Mesenchymal stem cell (in vitro differentiated cells and primary cell): Measurements from ENCODE around the gene EVC.

Source experiments
- DNase-seq: peaks from one replicate; pipeline ENCODE4 v3.0.0-alpha.2; 2013
- H2AFZ ChIP-seq: one replicate; pipeline ENCODE4 v1.6.1; 2013; ENCODE audit warnings: low read depth, mild to moderate bottlenecking, control low read depth, inconsistent platforms, low read length, moderate library complexity
- H2AK5ac ChIP-seq: 2 replicates; pipeline ENCODE4 v1.6.1; 2013; ENCODE audit warnings: low read length, moderate library complexity, mild to moderate bottlenecking, inconsistent platforms; ENCODE audit not compliant: severe bottlenecking
- H2BK120ac ChIP-seq: one replicate; pipeline ENCODE4 v1.6.1; 2013; ENCODE audit warnings: low read depth, mild to moderate bottlenecking, inconsistent platforms, low read length, moderate library complexity
- H2BK12ac ChIP-seq, 2 experiments: one replicate each; pipeline ENCODE4 v1.6.1; 2013; ENCODE audit warnings: inconsistent platforms in 2 of 2, low read length in 2 of 2, mild to moderate bottlenecking in 2 of 2, moderate library complexity in 2 of 2, control low read depth in 1 of 2
- H2BK15ac ChIP-seq: one replicate; pipeline ENCODE4 v1.6.1; 2013; ENCODE audit warnings: mild to moderate bottlenecking, low read depth, inconsistent platforms; ENCODE audit not compliant: poor library complexity, severe bottlenecking
- H2BK5ac ChIP-seq: 2 replicates; pipeline ENCODE4 v1.6.1; 2013; ENCODE audit warnings: low read depth, mild to moderate bottlenecking, low read length, control low read depth, inconsistent platforms; ENCODE audit not compliant: poor library complexity, severe bottlenecking
- H3K14ac ChIP-seq, 2 experiments: one replicate each; pipeline ENCODE4 v1.6.1; 2013; ENCODE audit warnings: inconsistent platforms in 2 of 2, low read length in 2 of 2, control low read depth in 1 of 2, mild to moderate bottlenecking in 1 of 2, moderate library complexity in 1 of 2
- H3K18ac ChIP-seq, 2 experiments: one replicate each; pipeline ENCODE4 v1.6.1; 2013; ENCODE audit warnings: inconsistent platforms in 2 of 2, low read length in 2 of 2, control low read depth in 1 of 2, low read depth in 1 of 2, mild to moderate bottlenecking in 1 of 2
- H3K23ac ChIP-seq, 2 experiments: one replicate each; pipeline ENCODE4 v1.6.1; 2013; ENCODE audit warnings: inconsistent platforms in 2 of 2, low read length in 2 of 2, mild to moderate bottlenecking in 2 of 2, moderate library complexity in 2 of 2, control low read depth in 1 of 2
- H3K27ac ChIP-seq: 2 replicates; pipeline ENCODE4 v1.5.1; 2013; ENCODE audit warnings: mild to moderate bottlenecking, moderate library complexity, low read length, control low read depth, inconsistent platforms; ENCODE audit not compliant: poor library complexity, severe bottlenecking
- H3K27me3 ChIP-seq, 2 experiments: 2 replicates each; pipeline versions ENCODE4 v1.6.1 to v1.7.0; 2013; ENCODE audit warnings: low read length in 2 of 2, mild to moderate bottlenecking in 2 of 2, moderate library complexity in 2 of 2, control low read depth in 1 of 2, inconsistent platforms in 1 of 2; ENCODE audit not compliant: control insufficient read depth in 1 of 2, insufficient read depth in 1 of 2
- H3K36me3 ChIP-seq, 2 experiments: 2 replicates each; pipeline versions ENCODE4 v1.6.1 to v1.7.0; 2013; ENCODE audit warnings: low read length in 2 of 2, control low read depth in 1 of 2, inconsistent platforms in 1 of 2, low read depth in 1 of 2, mild to moderate bottlenecking in 1 of 2; ENCODE audit not compliant: insufficient read depth in 2 of 2, control insufficient read depth in 1 of 2
- H3K4ac ChIP-seq, 2 experiments: one replicate each; pipeline ENCODE4 v1.6.1; 2013; ENCODE audit warnings: inconsistent platforms in 2 of 2, low read length in 2 of 2, mild to moderate bottlenecking in 2 of 2, moderate library complexity in 2 of 2, control low read depth in 1 of 2, low read depth in 1 of 2
- H3K4me1 ChIP-seq: 2 replicates; pipeline ENCODE4 v1.6.1; 2013; ENCODE audit warnings: low read depth, low read length, control low read depth; ENCODE audit not compliant: control insufficient read depth, insufficient read depth
- H3K4me2 ChIP-seq: 2 replicates; pipeline ENCODE4 v1.6.1; 2013; ENCODE audit warnings: low read length, mild to moderate bottlenecking, inconsistent platforms; ENCODE audit not compliant: poor library complexity, severe bottlenecking
- H3K4me3 ChIP-seq, 2 experiments: 2 replicates each; pipeline versions ENCODE4 v1.5.1 to v1.7.0; 2013; ENCODE audit warnings: low read length in 2 of 2, mild to moderate bottlenecking in 2 of 2, control low read depth in 1 of 2, low read depth in 1 of 2; ENCODE audit not compliant: insufficient read depth in 1 of 2
- H3K79me1 ChIP-seq: replicated peaks from 2 replicates; pipeline ENCODE4 v1.6.1; 2013; ENCODE audit warnings: mild to moderate bottlenecking, control low read depth, low read length, inconsistent platforms; ENCODE audit not compliant: poor library complexity, severe bottlenecking
- H3K9ac ChIP-seq: 2 replicates; pipeline ENCODE4 v1.7.0; 2013; ENCODE audit warnings: mild to moderate bottlenecking, low read length, moderate library complexity
- H3K9me3 ChIP-seq: 2 replicates; pipeline ENCODE4 v1.7.0; 2013; ENCODE audit warnings: mild to moderate bottlenecking, low read length; ENCODE audit not compliant: control insufficient read depth
- H4K8ac ChIP-seq: one replicate; pipeline ENCODE4 v1.6.1; 2013; ENCODE audit warnings: inconsistent platforms, mild to moderate bottlenecking, low read length, moderate library complexity
- H4K91ac ChIP-seq: one replicate; pipeline ENCODE4 v1.6.1; 2013; ENCODE audit warnings: mild to moderate bottlenecking, low read length, inconsistent platforms
- WGBS: methylation state at CpG from one replicate; pipeline ENCODE4 v1.1.7; 2013; ENCODE audit warnings: mixed read lengths; 5-methylcytosine and 5-hydroxymethylcytosine counted together

Gene EVC

GRCh38 chr4:5746250-5746649 lies 35.2 kb downstream of the EVC start:
- no peak overlapping the region for H3K23ac ChIP-seq
- H3K27ac ChIP-seq = no peak overlapping the region
- H2AFZ ChIP-seq = no peak overlapping the region
- H4K91ac ChIP-seq = no peak overlapping the region
- no peak overlapping the region for H2AK5ac ChIP-seq
- peaks cover 20% of the 10 kb centered on the region for H3K4me1 ChIP-seq
- no peak for DNase-seq
- H2BK5ac ChIP-seq = no peak overlapping the region
- H3K9ac ChIP-seq = no peak overlapping the region
- no peak overlapping the region for H3K4me3 ChIP-seq
- H2BK12ac ChIP-seq = no peak overlapping the region
- no peak overlapping the region for H3K18ac ChIP-seq
- no peak overlapping the region for H4K8ac ChIP-seq
- H3K79me1 ChIP-seq = peaks cover 8% of the 10 kb centered on the region
- WGBS = 98% methylated on average over 5 of the region's 5 CpGs
- no peak overlapping the region for H3K4me2 ChIP-seq
- H2BK120ac ChIP-seq = no peak overlapping the region
- no peaks in the 10 kb centered on the region for H3K27me3 ChIP-seq
- peaks cover 51 to 83% of the 10 kb centered on the region in 2 experiments for H3K36me3 ChIP-seq
- H3K4ac ChIP-seq = no peak overlapping the region
- H3K9me3 ChIP-seq = no peaks in the 10 kb centered on the region
- H2BK15ac ChIP-seq = no peak overlapping the region
- H3K14ac ChIP-seq = no peak overlapping the region

DNA sequence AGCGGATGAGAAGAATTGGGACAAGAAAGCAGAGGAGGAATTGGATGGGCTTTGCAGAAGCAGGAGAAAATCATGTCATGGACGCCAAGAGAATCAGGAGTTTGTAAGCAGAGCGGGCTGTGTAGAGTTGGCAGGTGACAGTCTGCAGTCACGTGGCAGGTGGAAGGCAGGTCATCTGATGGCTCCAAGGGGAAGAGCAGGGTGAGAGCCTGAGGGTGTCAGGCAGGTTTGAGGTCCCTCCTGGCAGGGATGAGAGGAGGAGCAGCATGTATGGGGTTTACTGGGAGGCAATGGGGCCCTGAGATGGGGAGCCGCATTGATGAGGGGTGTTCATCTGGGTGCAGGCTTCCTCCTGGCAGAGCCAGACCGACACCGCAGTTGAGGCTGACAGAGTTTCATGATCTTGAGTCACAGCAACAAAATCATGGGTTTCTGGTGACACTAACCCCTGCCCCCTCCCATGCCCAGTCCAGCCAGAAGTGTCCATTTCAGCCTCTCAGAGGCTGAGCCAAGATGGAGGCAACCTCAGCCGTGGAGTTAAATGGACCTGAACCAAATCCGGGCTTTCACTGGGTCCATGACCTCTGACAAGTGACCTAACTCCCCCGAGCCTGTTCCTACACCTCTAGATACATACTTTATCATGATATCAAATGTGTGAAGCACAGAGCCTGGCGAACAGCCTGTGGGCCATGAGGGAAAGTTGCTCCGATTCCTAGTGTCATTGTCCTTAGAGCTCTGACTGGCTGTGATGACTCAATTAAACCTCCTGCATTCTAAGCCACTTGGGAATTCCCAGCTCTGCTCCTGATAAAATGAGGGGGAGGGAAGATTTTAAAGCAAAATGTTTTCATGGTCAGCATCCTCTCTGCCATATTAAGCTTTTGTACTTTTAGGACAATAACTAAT lies 36.1 kb downstream of the EVC start:
- WGBS = 91% methylated on average over 12 of the region's 12 CpGs
- Histone ChIP-seq H3K79me1 (peaks cover 11% of the 10 kb centered on the region), H4K8ac (no peak overlapping the region), H3K36me3 (peaks cover 57 to 79% of the 10 kb centered on the region in 2 experiments), H3K4me1 (peaks cover 28% of the 10 kb centered on the region), H2BK120ac (no peak overlapping the region), H3K4ac (no peak overlapping the region), H3K27ac (peak overlapping the region; percentile 6), H3K14ac (peak overlapping the region in 1 of 2 experiments; percentile 55), H4K91ac (no peak overlapping the region), H2BK15ac (no peak overlapping the region), H2BK12ac (peak overlapping the region; percentile 18 to 73), H3K9ac (peak overlapping the region; percentile 71), H3K18ac (peak overlapping the region; percentile 29 to 87), H2BK5ac (no peak overlapping the region), H2AFZ (no peak overlapping the region), H3K23ac (no peak overlapping the region), H3K9me3 (no peaks in the 10 kb centered on the region), H2AK5ac (peak overlapping the region; percentile 28), H3K4me3 (peak overlapping the region in 1 of 2 experiments; percentile 9), H3K27me3 (no peaks in the 10 kb centered on the region), H3K4me2 (no peak overlapping the region)
- peak; percentile 83 for DNase-seq

- Histone ChIP-seq H3K9ac (peak overlapping the region; percentile 71), H2BK120ac (no peak overlapping the region), H2AK5ac (no peak overlapping the region), H4K91ac (no peak overlapping the region), H3K4me2 (no peak overlapping the region), H3K36me3 (peaks cover 55 to 71% of the 10 kb centered on the region in 2 experiments), H2BK12ac (no peak overlapping the region), H3K4me1 (peaks cover 36% of the 10 kb centered on the region), H2BK15ac (no peak overlapping the region), H3K23ac (no peak overlapping the region), H3K14ac (no peak overlapping the region), H2AFZ (no peak overlapping the region), H3K9me3 (no peaks in the 10 kb centered on the region), H3K4me3 (peak overlapping the region in 1 of 2 experiments; percentile 9), H3K18ac (peak overlapping the region in 1 of 2 experiments; percentile 16), H2BK5ac (no peak overlapping the region), H4K8ac (no peak overlapping the region), H3K79me1 (peaks cover 11% of the 10 kb centered on the region), H3K4ac (no peak overlapping the region), H3K27ac (peak overlapping the region; percentile 74), H3K27me3 (no peaks in the 10 kb centered on the region)
- peak; percentile 90 for DNase-seq
- 58% methylated on average over 11 of the region's 11 CpGs for WGBS
Observed at GRCh38 chr4:5747738-5748375, 36.9 kb downstream of the EVC start.

- peak overlapping the region; percentile 61 for H2AK5ac ChIP-seq
- H3K79me1 ChIP-seq = peaks cover 12% of the 10 kb centered on the region
- peak overlapping the region in 1 of 2 experiments; percentile 65 for H2BK12ac ChIP-seq
- no peak for DNase-seq
- peaks cover 52% of the 10 kb centered on the region for H3K4me1 ChIP-seq
- no peak overlapping the region for H3K9ac ChIP-seq
- H2BK15ac ChIP-seq = no peak overlapping the region
- H4K8ac ChIP-seq = no peak overlapping the region
- no peak overlapping the region for H3K14ac ChIP-seq
- peak overlapping the region in 1 of 2 experiments; percentile 1 for H3K4ac ChIP-seq
- H3K4me3 ChIP-seq = no peak overlapping the region
- no peaks in the 10 kb centered on the region for H3K9me3 ChIP-seq
- peak overlapping the region; percentile 41 for H3K27ac ChIP-seq
- H2AFZ ChIP-seq = no peak overlapping the region
- peak overlapping the region; percentile 8 for H4K91ac ChIP-seq
- no peak overlapping the region for H2BK5ac ChIP-seq
- peaks cover 58 to 71% of the 10 kb centered on the region in 2 experiments for H3K36me3 ChIP-seq
- no peaks in the 10 kb centered on the region for H3K27me3 ChIP-seq
- no peak overlapping the region for H2BK120ac ChIP-seq
- H3K4me2 ChIP-seq = no peak overlapping the region
- WGBS = 90% methylated on average over 9 of the region's 9 CpGs
- H3K18ac ChIP-seq = peak overlapping the region in 1 of 2 experiments; percentile 82
- H3K23ac ChIP-seq = no peak overlapping the region
Observed at GRCh38 chr4:5749568-5749967, 38.6 kb downstream of the EVC start.
